ENCODE measurements around the gene PITPNC1. TPM values are rescaled to one million over a fixed set of nuclear protein-coding genes. Genes with fewer than 3 reads are reported as not detected.

Gene PITPNC1
- total and polyA plus RNA-seq, 2 donors (not counting 3 experiments of a cell fraction or from before 2014, with no cell fraction given) = 2.4 to 9.6 TPM

DNA sequence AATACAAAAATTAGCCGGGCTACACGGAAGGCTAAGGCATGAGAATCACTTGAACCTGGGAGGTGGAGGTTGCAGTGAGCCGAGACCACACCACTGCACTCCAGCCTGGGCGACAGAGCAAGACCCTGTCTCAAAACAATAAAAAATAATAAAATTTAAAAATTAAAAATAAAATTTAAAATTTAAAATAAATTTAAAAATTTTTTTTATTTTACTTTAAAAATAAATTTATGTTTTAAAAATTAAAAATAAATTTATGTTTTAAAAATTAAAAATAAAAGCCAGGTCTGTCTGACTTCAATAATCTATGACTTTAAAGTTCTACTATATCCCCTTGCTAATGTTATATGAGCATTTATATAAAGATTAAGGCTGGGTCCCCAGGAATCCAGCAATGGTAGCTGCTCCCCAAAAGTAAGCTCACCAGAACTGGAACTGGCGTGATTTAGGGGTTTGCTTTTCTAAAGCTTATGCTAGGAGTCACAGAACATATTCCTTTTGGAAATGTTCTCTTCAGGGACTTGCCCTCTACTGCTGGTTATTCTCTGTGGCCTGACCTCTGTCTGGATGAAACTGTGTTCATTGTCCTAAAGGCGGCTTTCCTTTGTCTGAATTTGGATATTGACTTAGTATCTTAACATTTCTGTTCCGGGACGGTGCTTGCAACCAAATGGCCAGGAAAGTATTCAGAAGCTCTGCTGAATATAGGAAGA lies 200.5 kb downstream of the PITPNC1 start:
- Histone ChIP-seq H3K9me1 (replicated peaks; ENCODE audit: control insufficient read depth, extremely low read depth, insufficient read depth, low read length) (no peaks in the 10 kb centered on the region), H3K79me2 (ENCODE audit: control insufficient read depth, insufficient read depth, low read length) (no peaks in the 10 kb centered on the region), H2AFZ (ENCODE audit: low read depth, low read length) (no peak overlapping the region), H3K4me1 (ENCODE audit: control insufficient read depth, extremely low read depth, insufficient read depth, low read length) (no peaks in the 10 kb centered on the region), H3K4me2 (ENCODE audit: insufficient read depth, low read length) (no peak overlapping the region), H3K36me3 (ENCODE audit: control insufficient read depth in 2 of 2, extremely low read depth in 1 of 2, insufficient read depth in 2 of 2, low read length in 2 of 2) (no peaks in the 10 kb centered on the region), H3K4me3 (replicated peaks in 1 of 3; ENCODE audit: insufficient read depth in 1 of 3, low read depth in 1 of 3, low read length in 3 of 3) (no peak overlapping the region), H3K27ac (ENCODE audit: insufficient read depth, low read depth, low read length) (no peak overlapping the region), H3K9ac (replicated peaks; ENCODE audit: extremely low read depth, insufficient read depth, low read length) (no peak overlapping the region), H4K20me1 (replicated peaks; ENCODE audit: control insufficient read depth, extremely low read depth, insufficient read depth, low read length) (no peaks in the 10 kb centered on the region), H3K27me3 (ENCODE audit: control insufficient read depth in 2 of 2, insufficient read depth in 2 of 2, low read length in 2 of 2) (no peaks in the 10 kb centered on the region), H3K9me3 (replicated peaks; ENCODE audit: control insufficient read depth, insufficient read depth, low read length) (no peaks in the 10 kb centered on the region)
- ChIA-PET CTCF (interaction anchor here (1.1 to 1.5 kb wide), 2 partner anchors 8 to 102 kb away, joined by 3 to 4 read pairs; no protein-coding TSS in a partner anchor), POLR2A (no interaction called here)
- FAIRE-seq (no peak), DNase-seq (ENCODE audit: low read depth, low spot score) (no peak)
- TF ChIP-seq POLR2AphosphoS5 (IDR thresholded peaks at IDR 0.05; ENCODE audit: insufficient read depth, low read depth, low read length) (no peak), EZH2 (IDR thresholded peaks at IDR 0.05; ENCODE audit: borderline replicate concordance, low read depth, low read length, severe bottlenecking) (no peak), GATA2 (IDR thresholded peaks at IDR 0.05; ENCODE audit: insufficient read depth, insufficient read length, low read depth, low read length) (no peak), JUN (IDR thresholded peaks at IDR 0.05; ENCODE audit: borderline replicate concordance, insufficient read depth, insufficient read length, low read depth) (no peak), FOS (IDR thresholded peaks at IDR 0.05; ENCODE audit: borderline replicate concordance, insufficient read depth, low read length) (no peak), MYC (IDR thresholded peaks at IDR 0.05; ENCODE audit: low read depth, low read length) (no peak), POLR2A (IDR thresholded peaks at IDR 0.05; ENCODE audit: low read depth, low read length) (no peak)
- TF ChIP-seq, protein P1, sequence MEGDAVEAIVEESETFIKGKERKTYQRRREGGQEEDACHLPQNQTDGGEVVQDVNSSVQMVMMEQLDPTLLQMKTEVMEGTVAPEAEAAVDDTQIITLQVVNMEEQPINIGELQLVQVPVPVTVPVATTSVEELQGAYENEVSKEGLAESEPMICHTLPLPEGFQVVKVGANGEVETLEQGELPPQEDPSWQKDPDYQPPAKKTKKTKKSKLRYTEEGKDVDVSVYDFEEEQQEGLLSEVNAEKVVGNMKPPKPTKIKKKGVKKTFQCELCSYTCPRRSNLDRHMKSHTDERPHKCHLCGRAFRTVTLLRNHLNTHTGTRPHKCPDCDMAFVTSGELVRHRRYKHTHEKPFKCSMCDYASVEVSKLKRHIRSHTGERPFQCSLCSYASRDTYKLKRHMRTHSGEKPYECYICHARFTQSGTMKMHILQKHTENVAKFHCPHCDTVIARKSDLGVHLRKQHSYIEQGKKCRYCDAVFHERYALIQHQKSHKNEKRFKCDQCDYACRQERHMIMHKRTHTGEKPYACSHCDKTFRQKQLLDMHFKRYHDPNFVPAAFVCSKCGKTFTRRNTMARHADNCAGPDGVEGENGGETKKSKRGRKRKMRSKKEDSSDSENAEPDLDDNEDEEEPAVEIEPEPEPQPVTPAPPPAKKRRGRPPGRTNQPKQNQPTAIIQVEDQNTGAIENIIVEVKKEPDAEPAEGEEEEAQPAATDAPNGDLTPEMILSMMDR (IDR thresholded peaks at IDR 0.05; ENCODE audit: extremely low read depth in 1 of 2, insufficient read depth in 1 of 2, low read depth in 1 of 2, low read length in 2 of 2) = no peak
- TF ChIP-seq, protein P2, sequence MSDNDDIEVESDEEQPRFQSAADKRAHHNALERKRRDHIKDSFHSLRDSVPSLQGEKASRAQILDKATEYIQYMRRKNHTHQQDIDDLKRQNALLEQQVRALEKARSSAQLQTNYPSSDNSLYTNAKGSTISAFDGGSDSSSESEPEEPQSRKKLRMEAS (IDR thresholded peaks at IDR 0.05; ENCODE audit: insufficient read depth, insufficient read length) = no peak
- dilution Hi-C loops (cut with MboI; ENCODE audit: extremely low pct_ligation_motif_present, low sequenced_read_pairs) = no loop called here
- intact Hi-C loops (cut with micrococcal nuclease) = no loop called here
- BruUV-seq (replicated peaks) = no TSS peak

Measured in endothelial cell of umbilical vein (primary cell).